GM12878 (cell line): ENCODE measurements around the gene MAP2K7. TPM values are rescaled to one million over a fixed set of nuclear protein-coding genes. Genes with fewer than 3 reads are reported as not detected.

Experiments used
- ATAC-seq: fragments of 200-7000 bp; cut with Tn5 transposase; 3 replicates; pipeline ENCODE4 v1.9.1; 2020; ENCODE audit warnings: mild to moderate bottlenecking, moderate library complexity
- BruUV-seq: library from RNA; stranded (reverse); fragments of 400-500 nt; replicated peaks from 2 replicates; lab custom pipeline; 2021; lab: Mats Ljungman, UMichigan
- CTCF ChIA-PET: fragments of 300-600 bp; sonication (Branson Sonifier 250); formaldehyde crosslinking; extraction: SDS; loops from one replicate; lab custom pipeline; 2021; ENCODE audit warnings: inconsistent platforms; lab: Yijun Ruan, JAX
- POLR2A ChIA-PET: fragments of 350-600 bp; formaldehyde crosslinking; extraction: SDS; loops from one replicate; lab custom pipeline; 2021; ENCODE audit warnings: inconsistent platforms; lab: Charles Lee
- RAD21 ChIA-PET: fragments of 300-600 bp; sonication (Branson Sonifier 250); formaldehyde crosslinking; loops from one replicate; lab custom pipeline; 2023; ENCODE audit warnings: antibody characterized with exemption; ENCODE audit not compliant: unreplicated experiment; lab: Charles Lee
- SMC1A ChIA-PET: fragments of 300-600 bp; sonication (Branson Sonifier 250); formaldehyde crosslinking; loops from one replicate; lab custom pipeline; 2023; ENCODE audit not compliant: unreplicated experiment, uncharacterized antibody; lab: Charles Lee
- DNase-seq: peaks from one replicate; pipeline ENCODE4 v3.0.0-alpha.2; 2011; ENCODE audit warnings: low read depth, low spot score
- FAIRE-seq: peaks from 3 replicates; lab custom pipeline; 2011; peaks lifted over from hg19 to GRCh38; lab: Jason Lieb, UNC
- H2AFZ ChIP-seq: 2 replicates; pipeline ENCODE4 v1.6.0; 2011; ENCODE audit warnings: low read depth, low read length, control low read depth; ENCODE audit not compliant: control insufficient read depth
- H3K27ac ChIP-seq: 2 replicates; pipeline ENCODE4 v1.5.1; 2011; ENCODE audit warnings: control low read depth; ENCODE audit not compliant: control insufficient read depth, insufficient read depth
- H3K27me3 ChIP-seq, 2 experiments: replicated peaks in 1 of 2; 2 replicates each; pipeline versions ENCODE4 v1.6.0 to v1.6.1; 2011; ENCODE audit warnings: low read length in 1 of 2; ENCODE audit not compliant: control insufficient read depth in 2 of 2, insufficient read depth in 2 of 2
- H3K36me3 ChIP-seq, 2 experiments: 2 replicates each; pipeline ENCODE4 v1.5.1; 2011; ENCODE audit warnings: low read length in 1 of 2; ENCODE audit not compliant: control insufficient read depth in 2 of 2, insufficient read depth in 2 of 2
- H3K4me1 ChIP-seq: 2 replicates; pipeline ENCODE4 v1.6.1; 2011; ENCODE audit warnings: mild to moderate bottlenecking, low read length, moderate library complexity, mixed read lengths; ENCODE audit not compliant: control insufficient read depth, insufficient read depth
- H3K4me2 ChIP-seq: 2 replicates; pipeline ENCODE4 v1.6.0; 2011; ENCODE audit warnings: control low read depth; ENCODE audit not compliant: control insufficient read depth, insufficient read depth
- H3K4me3 ChIP-seq: fragments of 200-600 bp; sonication (generic); 2 replicates; pipeline ENCODE4 v1.5.1; 2016
- H3K79me2 ChIP-seq: 2 replicates; pipeline ENCODE4 v1.6.0; 2011; ENCODE audit warnings: low read length; ENCODE audit not compliant: control insufficient read depth, insufficient read depth
- H3K9ac ChIP-seq: 2 replicates; pipeline ENCODE4 v1.8.0; 2011; ENCODE audit warnings: low read length, control low read depth, mixed read lengths; ENCODE audit not compliant: control insufficient read depth, insufficient read depth
- H3K9me3 ChIP-seq: replicated peaks from 3 replicates; pipeline ENCODE4 v1.5.1; 2011; ENCODE audit warnings: mild to moderate bottlenecking, low read length; ENCODE audit not compliant: control insufficient read depth, insufficient read depth
- H4K20me1 ChIP-seq: 2 replicates; pipeline ENCODE4 v1.6.0; 2011; ENCODE audit not compliant: control insufficient read depth, insufficient read depth
- E2F4 ChIP-seq: IDR thresholded peaks from 2 replicates; pipeline ENCODE4 v1.6.1; 2012; ENCODE audit warnings: low read depth, low read length, improper control_type of control experiment
- EED ChIP-seq: sonication (generic); IDR thresholded peaks from 2 replicates; pipeline ENCODE4 v1.6.1; 2016; ENCODE audit warnings: antibody characterized with exemption, low read depth
- HDAC2 ChIP-seq: fragments of 200-600 bp; sonication (generic); IDR thresholded peaks from 2 replicates; pipeline ENCODE4 v1.6.1; 2017
- KAT2A ChIP-seq: conservative IDR thresholded peaks from 2 replicates; pipeline ENCODE4 v1.6.1; 2011; ENCODE audit warnings: low read depth, low read length; ENCODE audit not compliant: control insufficient read depth
- MEF2A ChIP-seq: IDR thresholded peaks from 2 replicates; pipeline ENCODE4 v1.6.1; 2011; ENCODE audit warnings: low read depth, mild to moderate bottlenecking, low read length, moderate library complexity; ENCODE audit not compliant: insufficient read depth
- RELA ChIP-seq: fragments of 450-650 bp; IDR thresholded peaks from 2 replicates; pipeline ENCODE4 v1.8.0; 2014; ENCODE audit warnings: borderline replicate concordance; ENCODE audit not compliant: partially characterized antibody
- SMAD1 ChIP-seq: fragments of 450-650 bp; IDR thresholded peaks from 2 replicates; pipeline ENCODE4 v1.6.1; 2018; ENCODE audit warnings: mild to moderate bottlenecking, low read depth; ENCODE audit not compliant: partially characterized antibody
- TCF7 ChIP-seq: IDR thresholded peaks from 2 replicates; pipeline ENCODE4 v1.6.1; 2014; ENCODE audit warnings: antibody characterized with exemption, borderline replicate concordance
- ZNF384 ChIP-seq: IDR thresholded peaks from 2 replicates; pipeline ENCODE4 v1.6.1; 2012; ENCODE audit warnings: low read depth, mild to moderate bottlenecking, low read length, improper control_type of control experiment, borderline replicate concordance
- WGBS: methylation state at CpG from one replicate; pipeline ENCODE4 v1.1.6; 2016; ENCODE audit warnings: low lambda C conversion rate; ENCODE audit not compliant: insufficient replicate concordance, insufficient coverage; ENCODE audit errors: missing lambda C conversion rate; 5-methylcytosine and 5-hydroxymethylcytosine counted together
- in situ Hi-C: fragments of 300-500 bp; cut with MboI; formaldehyde crosslinking; loops from 9 replicates; pipeline ENCODE4 v1.14.3; 2018; ENCODE audit warnings: mixed read lengths
- intact Hi-C: fragments of 100-400 bp; cut with micrococcal nuclease; formaldehyde crosslinking; loops from one replicate; pipeline ENCODE4 v1.14.2; 2022; ENCODE audit not compliant: unreplicated experiment
- polyA plus RNA-seq, 11 experiments: library from polyadenylated mRNA; depleted of rRNA in 4 of 11; unstranded in 6 of 11; stranded (reverse) in 5 of 11; fragments of >200 nt; fragmentation: Nextera tagmentation in 4 of 11; fragmentation: Illumina TruSeq in 1 of 11; extraction: Ambion mirVana in 4 of 11; extraction: Trizol in 1 of 11; gene quantifications; 1 replicate in 1 of 11; 2 replicates in 10 of 11; pipeline versions ENCODE4 v1.2.1 to v1.2.3, GENCODE V29; 2011 to 2016; ENCODE audit warnings: inconsistent platforms in 2 of 11, missing spikeins in 2 of 11, low read depth in 1 of 11
- total RNA-seq, 4 experiments: library from RNA; depleted of rRNA in 3 of 4; stranded (reverse); fragments of >200 nt in 3 of 4; fragmentation: Illumina TruSeq in 1 of 4; extraction: Trizol in 1 of 4; gene quantifications; 2 replicates each; pipeline versions ENCODE4 v1.2.1 to v1.2.3, GENCODE V29; 2013 to 2021
- TF ChIP-seq, protein P1 (sequence below): IDR thresholded peaks from 2 replicates; pipeline ENCODE4 v1.6.1; 2011; ENCODE audit warnings: low read depth, mild to moderate bottlenecking, low read length, moderate library complexity, borderline replicate concordance; ENCODE audit errors: extremely low read depth
- TF ChIP-seq, protein P2 (sequence below): fragments of 450-650 bp; IDR thresholded peaks from 2 replicates; pipeline ENCODE4 v1.6.1; 2017; ENCODE audit warnings: borderline replicate concordance
- TF ChIP-seq, protein P3 (sequence below): fragments of 150-350 bp; IDR thresholded peaks from 2 replicates; pipeline ENCODE4 v1.6.1; 2016; ENCODE audit warnings: low read depth, low read length
- TF ChIP-seq, protein P4 (sequence below): fragments of 450-650 bp; IDR thresholded peaks from 2 replicates; pipeline ENCODE4 v1.6.1; 2017; ENCODE audit warnings: mild to moderate bottlenecking, moderate library complexity

Gene MAP2K7
- total and polyA plus RNA-seq, 10 of the 15 experiments (the other 5 are each of a cell fraction or from before 2014, with no cell fraction given), result 0.34 to 32.2 (median 6.7) TPM

GRCh38 chr19:7885818-7886217 is 17.9 kb upstream of the MAP2K7 start:
- ChIA-PET RAD21 (no interaction called here), SMC1A (no interaction called here)
- no peak overlapping the region for H3K9ac ChIP-seq
- in situ Hi-C loops, result no loop called here
- H3K27ac ChIP-seq, result no peak overlapping the region
- no peak overlapping the region for H3K4me3 ChIP-seq
- H3K4me1 ChIP-seq, result no peaks in the 10 kb centered on the region
- DNase-seq (no peak), ATAC-seq (no peak)
- H3K4me2 ChIP-seq, result no peak overlapping the region
- H3K79me2 ChIP-seq, result no peaks in the 10 kb centered on the region
- TF ChIP-seq, protein P1, sequence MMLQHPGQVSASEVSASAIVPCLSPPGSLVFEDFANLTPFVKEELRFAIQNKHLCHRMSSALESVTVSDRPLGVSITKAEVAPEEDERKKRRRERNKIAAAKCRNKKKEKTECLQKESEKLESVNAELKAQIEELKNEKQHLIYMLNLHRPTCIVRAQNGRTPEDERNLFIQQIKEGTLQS, result no peak
- TF ChIP-seq SMAD1 (no peak), ZNF384 (no peak), RELA (no peak), EED (no peak), E2F4 (no peak), TCF7 (no peak), MEF2A (no peak), KAT2A (no peak), HDAC2 (no peak)
- TF ChIP-seq, protein P2, sequence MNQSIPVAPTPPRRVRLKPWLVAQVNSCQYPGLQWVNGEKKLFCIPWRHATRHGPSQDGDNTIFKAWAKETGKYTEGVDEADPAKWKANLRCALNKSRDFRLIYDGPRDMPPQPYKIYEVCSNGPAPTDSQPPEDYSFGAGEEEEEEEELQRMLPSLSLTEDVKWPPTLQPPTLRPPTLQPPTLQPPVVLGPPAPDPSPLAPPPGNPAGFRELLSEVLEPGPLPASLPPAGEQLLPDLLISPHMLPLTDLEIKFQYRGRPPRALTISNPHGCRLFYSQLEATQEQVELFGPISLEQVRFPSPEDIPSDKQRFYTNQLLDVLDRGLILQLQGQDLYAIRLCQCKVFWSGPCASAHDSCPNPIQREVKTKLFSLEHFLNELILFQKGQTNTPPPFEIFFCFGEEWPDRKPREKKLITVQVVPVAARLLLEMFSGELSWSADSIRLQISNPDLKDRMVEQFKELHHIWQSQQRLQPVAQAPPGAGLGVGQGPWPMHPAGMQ, result no peak
- TF ChIP-seq, protein P3, sequence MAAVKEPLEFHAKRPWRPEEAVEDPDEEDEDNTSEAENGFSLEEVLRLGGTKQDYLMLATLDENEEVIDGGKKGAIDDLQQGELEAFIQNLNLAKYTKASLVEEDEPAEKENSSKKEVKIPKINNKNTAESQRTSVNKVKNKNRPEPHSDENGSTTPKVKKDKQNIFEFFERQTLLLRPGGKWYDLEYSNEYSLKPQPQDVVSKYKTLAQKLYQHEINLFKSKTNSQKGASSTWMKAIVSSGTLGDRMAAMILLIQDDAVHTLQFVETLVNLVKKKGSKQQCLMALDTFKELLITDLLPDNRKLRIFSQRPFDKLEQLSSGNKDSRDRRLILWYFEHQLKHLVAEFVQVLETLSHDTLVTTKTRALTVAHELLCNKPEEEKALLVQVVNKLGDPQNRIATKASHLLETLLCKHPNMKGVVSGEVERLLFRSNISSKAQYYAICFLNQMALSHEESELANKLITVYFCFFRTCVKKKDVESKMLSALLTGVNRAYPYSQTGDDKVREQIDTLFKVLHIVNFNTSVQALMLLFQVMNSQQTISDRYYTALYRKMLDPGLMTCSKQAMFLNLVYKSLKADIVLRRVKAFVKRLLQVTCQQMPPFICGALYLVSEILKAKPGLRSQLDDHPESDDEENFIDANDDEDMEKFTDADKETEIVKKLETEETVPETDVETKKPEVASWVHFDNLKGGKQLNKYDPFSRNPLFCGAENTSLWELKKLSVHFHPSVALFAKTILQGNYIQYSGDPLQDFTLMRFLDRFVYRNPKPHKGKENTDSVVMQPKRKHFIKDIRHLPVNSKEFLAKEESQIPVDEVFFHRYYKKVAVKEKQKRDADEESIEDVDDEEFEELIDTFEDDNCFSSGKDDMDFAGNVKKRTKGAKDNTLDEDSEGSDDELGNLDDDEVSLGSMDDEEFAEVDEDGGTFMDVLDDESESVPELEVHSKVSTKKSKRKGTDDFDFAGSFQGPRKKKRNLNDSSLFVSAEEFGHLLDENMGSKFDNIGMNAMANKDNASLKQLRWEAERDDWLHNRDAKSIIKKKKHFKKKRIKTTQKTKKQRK, result no peak
- TF ChIP-seq, protein P4, sequence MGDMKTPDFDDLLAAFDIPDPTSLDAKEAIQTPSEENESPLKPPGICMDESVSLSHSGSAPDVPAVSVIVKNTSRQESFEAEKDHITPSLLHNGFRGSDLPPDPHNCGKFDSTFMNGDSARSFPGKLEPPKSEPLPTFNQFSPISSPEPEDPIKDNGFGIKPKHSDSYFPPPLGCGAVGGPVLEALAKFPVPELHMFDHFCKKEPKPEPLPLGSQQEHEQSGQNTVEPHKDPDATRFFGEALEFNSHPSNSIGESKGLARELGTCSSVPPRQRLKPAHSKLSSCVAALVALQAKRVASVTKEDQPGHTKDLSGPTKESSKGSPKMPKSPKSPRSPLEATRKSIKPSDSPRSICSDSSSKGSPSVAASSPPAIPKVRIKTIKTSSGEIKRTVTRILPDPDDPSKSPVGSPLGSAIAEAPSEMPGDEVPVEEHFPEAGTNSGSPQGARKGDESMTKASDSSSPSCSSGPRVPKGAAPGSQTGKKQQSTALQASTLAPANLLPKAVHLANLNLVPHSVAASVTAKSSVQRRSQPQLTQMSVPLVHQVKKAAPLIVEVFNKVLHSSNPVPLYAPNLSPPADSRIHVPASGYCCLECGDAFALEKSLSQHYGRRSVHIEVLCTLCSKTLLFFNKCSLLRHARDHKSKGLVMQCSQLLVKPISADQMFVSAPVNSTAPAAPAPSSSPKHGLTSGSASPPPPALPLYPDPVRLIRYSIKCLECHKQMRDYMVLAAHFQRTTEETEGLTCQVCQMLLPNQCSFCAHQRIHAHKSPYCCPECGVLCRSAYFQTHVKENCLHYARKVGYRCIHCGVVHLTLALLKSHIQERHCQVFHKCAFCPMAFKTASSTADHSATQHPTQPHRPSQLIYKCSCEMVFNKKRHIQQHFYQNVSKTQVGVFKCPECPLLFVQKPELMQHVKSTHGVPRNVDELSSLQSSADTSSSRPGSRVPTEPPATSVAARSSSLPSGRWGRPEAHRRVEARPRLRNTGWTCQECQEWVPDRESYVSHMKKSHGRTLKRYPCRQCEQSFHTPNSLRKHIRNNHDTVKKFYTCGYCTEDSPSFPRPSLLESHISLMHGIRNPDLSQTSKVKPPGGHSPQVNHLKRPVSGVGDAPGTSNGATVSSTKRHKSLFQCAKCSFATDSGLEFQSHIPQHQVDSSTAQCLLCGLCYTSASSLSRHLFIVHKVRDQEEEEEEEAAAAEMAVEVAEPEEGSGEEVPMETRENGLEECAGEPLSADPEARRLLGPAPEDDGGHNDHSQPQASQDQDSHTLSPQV, result no peak
- TF ChIP-seq, all 136 proteins: peak for 0
- H3K27me3 ChIP-seq, result peaks cover 0 to 2% of the 10 kb centered on the region in 2 experiments; a peak in 2 of 4 replicates
- no peaks in the 10 kb centered on the region for H3K9me3 ChIP-seq
- no peaks in the 10 kb centered on the region for H4K20me1 ChIP-seq
- H3K36me3 ChIP-seq, result no peaks in the 10 kb centered on the region
- 73% methylated on average over 8 of the region's 8 CpGs for WGBS
- no TSS peak for BruUV-seq
- intact Hi-C loops, result no loop called here
- FAIRE-seq, result no peak
- H2AFZ ChIP-seq, result no peak overlapping the region
- ChIA-PET POLR2A (interaction anchor here (0.7 kb wide), 1 partner anchor 1202 kb away, joined by 3 read pairs; no protein-coding TSS in a partner anchor), CTCF (interaction anchor here (0.8 to 1.3 kb wide), 2 partner anchors 17 to 33 kb away, joined by 5 read pairs; no protein-coding TSS in a partner anchor)
